Measurements from ENCODE around the gene VRK3.

VRK3 gene

GRCh38 chr19:49927526-49928264 lies 97.5 kb downstream of the VRK3 start:
- DNase-seq, result no peak

- DNase-seq, result no peak
Measured at GRCh38 chr19:49926515-49926914, 98.7 kb downstream of the VRK3 start.
